ENCODE data around the gene S100Z. TPM values are rescaled to one million over a fixed set of nuclear protein-coding genes. Genes with fewer than 3 reads are reported as not detected.

S100Z gene
- total RNA-seq, 1 experiment from 2014 or later: not detected

GRCh38 chr5:76818844-76819831 lies 30.7 kb upstream of the S100Z start, which contains the start of gene F2RL1 (continued):
- TF ChIP-seq ZNF532 (CRISPR knock-in tag; IDR thresholded peaks at IDR 0.05; ENCODE audit: borderline replicate concordance) (no peak), CREB1 (CRISPR knock-in tag; IDR thresholded peaks at IDR 0.05) (no peak), GABPB1 (CRISPR knock-in tag; IDR thresholded peaks at IDR 0.05) (no peak), ZNF512 (CRISPR knock-in tag; IDR thresholded peaks at IDR 0.05; ENCODE audit: borderline replicate concordance) (no peak), MYBL2 (CRISPR knock-in tag; IDR thresholded peaks at IDR 0.05) (0 out of 2 replicates have a peak, but pooled peaks have one; percentile 35), ETV6 (CRISPR knock-in tag; IDR thresholded peaks at IDR 0.05) (peak; percentile 87; the same call in 1 of the 2 replicates), USF2 (CRISPR knock-in tag; IDR thresholded peaks at IDR 0.05) (peak; percentile 10), PRDM15 (CRISPR knock-in tag; IDR thresholded peaks at IDR 0.05) (peak; percentile 86), GRHL2 (CRISPR knock-in tag; IDR thresholded peaks at IDR 0.05; ENCODE audit: insufficient replicate concordance, severe bottlenecking) (no peak), ZBTB21 (CRISPR knock-in tag; IDR thresholded peaks at IDR 0.05; ENCODE audit: borderline replicate concordance) (0 out of 2 replicates have a peak, but pooled peaks have one; percentile 42), ZNF219 (CRISPR knock-in tag; IDR thresholded peaks at IDR 0.05; ENCODE audit: borderline replicate concordance) (no peak), ZNF416 (CRISPR knock-in tag; IDR thresholded peaks at IDR 0.05) (0 out of 2 replicates have a peak, but pooled peaks have one; percentile 45), ARID4B (CRISPR knock-in tag; IDR thresholded peaks at IDR 0.05; ENCODE audit: borderline replicate concordance) (no peak; the same call in 1 of the 2 replicates), FOXP4 (CRISPR knock-in tag; IDR thresholded peaks at IDR 0.05) (peak; percentile 41; the same call in 1 of the 2 replicates), ZBTB43 (CRISPR knock-in tag; IDR thresholded peaks at IDR 0.05) (0 out of 2 replicates have a peak, but pooled peaks have one; percentile 53), SMAD3 (CRISPR knock-in tag; IDR thresholded peaks at IDR 0.05; ENCODE audit: borderline replicate concordance) (peak; percentile 63; the same call in 1 of the 2 replicates)
